IPS-20b (cell line): ENCODE results near the gene SLCO2B1.

Experiments used
- H3K27ac ChIP-seq: one replicate; pipeline ENCODE4 v1.5.1; 2013; ENCODE audit warnings: low read length
- H3K27me3 ChIP-seq: 2 replicates; pipeline ENCODE4 v1.6.1; 2013; ENCODE audit warnings: mild to moderate bottlenecking, low read length, inconsistent platforms; ENCODE audit not compliant: insufficient read depth
- H3K36me3 ChIP-seq: 2 replicates; pipeline ENCODE4 v1.6.1; 2013; ENCODE audit warnings: low read depth, mild to moderate bottlenecking, inconsistent platforms, low read length, moderate library complexity; ENCODE audit not compliant: insufficient read depth
- H3K4me1 ChIP-seq: 2 replicates; pipeline ENCODE4 v1.6.1; 2013; ENCODE audit warnings: mild to moderate bottlenecking, control low read depth, inconsistent platforms, low read length, moderate library complexity; ENCODE audit not compliant: insufficient read depth
- H3K4me3 ChIP-seq: 2 replicates; pipeline ENCODE4 v1.5.1; 2013; ENCODE audit warnings: mild to moderate bottlenecking, low read length, inconsistent platforms
- H3K9ac ChIP-seq: 2 replicates; pipeline ENCODE4 v1.6.1; 2013; ENCODE audit warnings: low read depth, mild to moderate bottlenecking, inconsistent platforms, low read length, moderate library complexity
- H3K9me3 ChIP-seq: 2 replicates; pipeline ENCODE4 v1.6.1; 2013; ENCODE audit warnings: mild to moderate bottlenecking, low read depth, low read length, inconsistent platforms; ENCODE audit not compliant: insufficient read depth

The SLCO2B1 gene

GRCh38 chr11:75214843-75215242 lies 63.9 kb downstream of the SLCO2B1 start:
- Histone ChIP-seq H3K9ac (no peak overlapping the region), H3K9me3 (no peaks in the 10 kb centered on the region), H3K27ac (no peak overlapping the region), H3K4me1 (no peaks in the 10 kb centered on the region), H3K4me3 (no peak overlapping the region), H3K36me3 (no peaks in the 10 kb centered on the region), H3K27me3 (peaks cover 57% of the 10 kb centered on the region)

GRCh38 chr11:75219869-75220268 lies 69.0 kb downstream of the SLCO2B1 start:
- H3K9ac ChIP-seq, result no peak overlapping the region
- no peak overlapping the region for H3K27ac ChIP-seq
- H3K27me3 ChIP-seq, result peaks cover 48% of the 10 kb centered on the region
- H3K4me1 ChIP-seq, result no peaks in the 10 kb centered on the region
- H3K4me3 ChIP-seq, result no peak overlapping the region
- H3K9me3 ChIP-seq, result no peaks in the 10 kb centered on the region
- H3K36me3 ChIP-seq, result no peaks in the 10 kb centered on the region

GRCh38 chr11:75223954-75224643 lies 73.2 kb downstream of the SLCO2B1 start:
- Histone ChIP-seq H3K4me1 (no peaks in the 10 kb centered on the region), H3K36me3 (no peaks in the 10 kb centered on the region), H3K27ac (no peak overlapping the region), H3K9ac (no peak overlapping the region), H3K27me3 (peaks cover 5% of the 10 kb centered on the region; the same call in 1 of the 2 replicates), H3K4me3 (no peak overlapping the region), H3K9me3 (no peaks in the 10 kb centered on the region)

GRCh38 chr11:75225794-75226193 lies 74.9 kb downstream of the SLCO2B1 start:
- H3K27ac ChIP-seq, result no peak overlapping the region
- no peaks in the 10 kb centered on the region for H3K4me1 ChIP-seq
- H3K36me3 ChIP-seq, result no peaks in the 10 kb centered on the region
- H3K9me3 ChIP-seq, result no peaks in the 10 kb centered on the region
- no peak overlapping the region for H3K9ac ChIP-seq
- no peaks in the 10 kb centered on the region for H3K27me3 ChIP-seq
- H3K4me3 ChIP-seq, result no peak overlapping the region

- Histone ChIP-seq H3K4me3 (no peak overlapping the region), H3K9me3 (no peaks in the 10 kb centered on the region), H3K27ac (no peak overlapping the region), H3K27me3 (no peaks in the 10 kb centered on the region), H3K36me3 (no peaks in the 10 kb centered on the region), H3K4me1 (no peaks in the 10 kb centered on the region), H3K9ac (no peak overlapping the region)
These were observed 78.6 kb downstream of the SLCO2B1 start for GRCh38 chr11:75229466-75229865.

GRCh38 chr11:75230621-75231020 lies 79.7 kb downstream of the SLCO2B1 start:
- no peaks in the 10 kb centered on the region for H3K36me3 ChIP-seq
- no peaks in the 10 kb centered on the region for H3K9me3 ChIP-seq
- H3K27me3 ChIP-seq, result no peaks in the 10 kb centered on the region
- H3K4me1 ChIP-seq, result no peaks in the 10 kb centered on the region
- no peak overlapping the region for H3K9ac ChIP-seq
- no peak overlapping the region for H3K27ac ChIP-seq
- no peak overlapping the region for H3K4me3 ChIP-seq

- Histone ChIP-seq H3K9ac (no peak overlapping the region), H3K4me3 (no peak overlapping the region), H3K27me3 (peaks cover 15% of the 10 kb centered on the region), H3K27ac (no peak overlapping the region), H3K36me3 (no peaks in the 10 kb centered on the region), H3K9me3 (no peaks in the 10 kb centered on the region), H3K4me1 (peaks cover 7% of the 10 kb centered on the region; the same call in 1 of the 2 replicates)
These were observed 82.9 kb downstream of the SLCO2B1 start for GRCh38 chr11:75233754-75234172.

GRCh38 chr11:75236062-75236461 lies 85.2 kb downstream of the SLCO2B1 start:
- no peaks in the 10 kb centered on the region for H3K9me3 ChIP-seq
- H3K36me3 ChIP-seq, result no peaks in the 10 kb centered on the region
- no peak overlapping the region for H3K4me3 ChIP-seq
- H3K9ac ChIP-seq, result no peak overlapping the region
- H3K27me3 ChIP-seq, result peaks cover 38% of the 10 kb centered on the region
- H3K27ac ChIP-seq, result no peak overlapping the region
- peaks cover 13% of the 10 kb centered on the region; the same call in 1 of the 2 replicates for H3K4me1 ChIP-seq

- Histone ChIP-seq H3K4me1 (peaks cover 13% of the 10 kb centered on the region; the same call in 1 of the 2 replicates), H3K9ac (no peak overlapping the region), H3K4me3 (no peak overlapping the region), H3K36me3 (no peaks in the 10 kb centered on the region), H3K9me3 (no peaks in the 10 kb centered on the region), H3K27me3 (peaks cover 47% of the 10 kb centered on the region), H3K27ac (no peak overlapping the region)
These were observed 86.1 kb downstream of the SLCO2B1 start for GRCh38 chr11:75237050-75237449.

- H3K4me1 ChIP-seq, result peaks cover 13% of the 10 kb centered on the region; the same call in 1 of the 2 replicates
- H3K36me3 ChIP-seq, result no peaks in the 10 kb centered on the region
- H3K9me3 ChIP-seq, result no peaks in the 10 kb centered on the region
- H3K4me3 ChIP-seq, result no peak overlapping the region
- H3K27ac ChIP-seq, result no peak overlapping the region
- no peak overlapping the region for H3K9ac ChIP-seq
- H3K27me3 ChIP-seq, result peaks cover 65% of the 10 kb centered on the region
These were observed 87.9 kb downstream of the SLCO2B1 start for GRCh38 chr11:75238595-75239440.

GRCh38 chr11:75239531-75240290 lies 88.8 kb downstream of the SLCO2B1 start:
- Histone ChIP-seq H3K9ac (no peak overlapping the region), H3K9me3 (no peaks in the 10 kb centered on the region), H3K4me1 (peaks cover 13% of the 10 kb centered on the region; the same call in 1 of the 2 replicates), H3K4me3 (peak overlapping the region; percentile 52; the same call in 1 of the 2 replicates), H3K27me3 (peaks cover 74% of the 10 kb centered on the region), H3K36me3 (no peaks in the 10 kb centered on the region), H3K27ac (no peak overlapping the region)
